Omental fat pad (tissue), 4 donors: ENCODE data around the gene PAK4. TPM values are rescaled to one million over a fixed set of nuclear protein-coding genes. Genes with fewer than 3 reads are reported as not detected.

Source experiments
- ATAC-seq: fragments of 150-250 bp; one replicate; pipeline ENCODE4 v1.9.1; 2016; ENCODE audit warnings: mild to moderate bottlenecking, moderate library complexity; ENCODE audit not compliant: low FRiP score
- DNase-seq: peaks from one replicate; pipeline ENCODE4 v3.0.0-alpha.2; 2019; ENCODE audit warnings: low spot score
- CTCF ChIP-seq, 3 donors: fragments of 450-650 bp; IDR thresholded peaks; one replicate each; pipeline ENCODE4 v1.5.1; 2016 to 2017; ENCODE audit warnings: antibody characterized with exemption in 3 of 3, mild to moderate bottlenecking in 3 of 3, moderate library complexity in 2 of 3
- total RNA-seq, 4 donors: library from RNA; depleted of rRNA; stranded (reverse); fragments of >200 nt; gene quantifications; one replicate each; pipeline ENCODE4 v1.1.0, GENCODE V29; 2016

PAK4 gene
- total RNA-seq, 4 donors from 2014 or later, result 4.6 to 9.8 (median 6.3) TPM

- TF ChIP-seq CTCF (IDR thresholded peaks at IDR 0.05), result no peak
- ATAC-seq (no peak), DNase-seq (no peak)
Measured at GRCh38 chr19:39103151-39103550, 22.4 kb upstream of the PAK4 start.

- DNase-seq, result no peak
- TF ChIP-seq CTCF (IDR thresholded peaks at IDR 0.05), result no peak
- no peak for ATAC-seq
Measured at GRCh38 chr19:39104186-39104596, 21.4 kb upstream of the PAK4 start.

- no peak for TF ChIP-seq CTCF (IDR thresholded peaks at IDR 0.05)
- DNase-seq (no peak), ATAC-seq (no peak)
Measured at GRCh38 chr19:39106194-39106593, 19.4 kb upstream of the PAK4 start.

- no peak for TF ChIP-seq CTCF (IDR thresholded peaks at IDR 0.05)
- no peak for ATAC-seq
- no peak for DNase-seq
Measured at GRCh38 chr19:39109641-39110040, 15.9 kb upstream of the PAK4 start.

- DNase-seq (no peak), ATAC-seq (peak; percentile 46)
- TF ChIP-seq CTCF (IDR thresholded peaks at IDR 0.05), result peak in 1 of 3 donors; percentile 6
Measured at GRCh38 chr19:39110263-39110967, 15.2 kb upstream of the PAK4 start.

- ATAC-seq (no peak), DNase-seq (no peak)
- no peak for TF ChIP-seq CTCF (IDR thresholded peaks at IDR 0.05)
Measured at GRCh38 chr19:39111593-39112199, 13.9 kb upstream of the PAK4 start.

GRCh38 chr19:39112338-39112890 is 13.2 kb upstream of the PAK4 start:
- no peak for TF ChIP-seq CTCF (IDR thresholded peaks at IDR 0.05)
- DNase-seq (no peak), ATAC-seq (peak; percentile 84)
